Stimulated activated naive CD8-positive, alpha-beta T cell treated with anti-CD3 and anti-CD28 coated beads, Interleukin-15, Interleukin-2, amounts not matched to agents 100 U/mL and 50 U/mL, for 24 hours (primary cell): ENCODE measurements around the gene AKAP5.

Experiments
- ATAC-seq: fragments of 150-1000 bp; cut with Tn5 transposase; one replicate; pipeline ENCODE4 v1.10.0; 2021
- DNase-seq: peaks from one replicate; pipeline ENCODE4 v3.0.0; 2021

AKAP5 gene, protein sequence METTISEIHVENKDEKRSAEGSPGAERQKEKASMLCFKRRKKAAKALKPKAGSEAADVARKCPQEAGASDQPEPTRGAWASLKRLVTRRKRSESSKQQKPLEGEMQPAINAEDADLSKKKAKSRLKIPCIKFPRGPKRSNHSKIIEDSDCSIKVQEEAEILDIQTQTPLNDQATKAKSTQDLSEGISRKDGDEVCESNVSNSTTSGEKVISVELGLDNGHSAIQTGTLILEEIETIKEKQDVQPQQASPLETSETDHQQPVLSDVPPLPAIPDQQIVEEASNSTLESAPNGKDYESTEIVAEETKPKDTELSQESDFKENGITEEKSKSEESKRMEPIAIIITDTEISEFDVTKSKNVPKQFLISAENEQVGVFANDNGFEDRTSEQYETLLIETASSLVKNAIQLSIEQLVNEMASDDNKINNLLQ

DNA sequence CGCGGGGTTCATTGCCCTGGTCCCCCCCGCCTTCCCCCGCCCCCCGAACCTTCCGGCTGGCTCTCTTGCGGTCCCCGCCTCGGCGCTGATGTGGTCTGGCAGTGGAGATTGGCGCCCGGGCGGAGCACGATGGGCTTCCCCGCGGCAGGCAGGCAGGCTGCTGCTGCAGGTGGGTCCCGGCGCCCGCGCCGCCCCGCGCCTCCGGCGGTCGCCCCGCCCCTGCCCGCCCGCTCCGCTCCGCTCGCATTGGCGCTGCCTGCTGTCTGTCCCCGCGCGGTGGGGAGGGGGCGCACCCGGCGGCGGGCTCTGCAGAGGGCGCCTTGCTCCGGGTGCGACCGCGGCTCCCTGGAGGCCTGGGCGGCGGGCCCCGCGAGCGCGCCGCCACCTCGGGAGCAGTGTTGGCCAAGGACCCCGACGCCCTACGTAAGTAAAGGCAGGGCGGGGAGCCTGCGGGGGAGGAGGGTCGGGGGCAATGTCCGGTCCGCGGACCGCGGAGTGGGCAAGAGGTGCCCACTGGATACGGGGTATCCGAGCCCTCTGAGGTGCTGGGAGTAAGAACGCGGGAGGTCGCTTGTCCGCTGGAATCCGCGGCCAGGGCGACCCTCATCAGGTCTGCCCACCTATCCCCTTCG, at the start of gene AKAP5:
Gene AKAP5 (plus strand): TSS at position 309 of the 632 bp plus-strand sequence. CDS start 2,896 bp downstream, outside the sequence.
- ATAC-seq = peak; percentile 79

DNA sequence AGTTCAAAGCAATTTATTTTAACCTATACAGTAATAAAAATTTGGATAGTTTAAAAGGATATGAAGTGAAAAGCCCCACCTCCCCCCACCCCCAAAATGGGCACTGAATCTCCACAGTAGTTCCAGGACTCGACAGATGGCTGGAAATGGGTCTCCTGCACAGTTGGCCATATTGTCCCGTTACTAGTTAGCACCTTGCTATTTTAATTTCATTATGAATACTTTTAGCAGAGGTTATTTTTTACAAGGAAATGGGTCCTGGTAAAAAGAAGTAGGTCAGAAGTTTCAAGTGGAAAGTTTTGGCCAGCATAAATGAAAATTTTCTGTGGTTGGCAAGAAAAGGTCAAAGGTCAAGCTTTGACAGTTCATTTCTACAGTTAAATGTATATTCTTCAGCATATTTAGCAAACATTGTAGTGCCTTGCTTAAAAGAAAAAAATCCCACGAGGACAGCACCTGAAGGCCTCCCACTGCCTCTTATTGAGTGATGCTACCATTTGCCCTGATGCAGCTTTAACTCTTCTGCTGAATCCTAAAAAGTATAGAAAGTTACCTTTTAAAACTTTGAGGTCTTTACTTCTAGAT, 48.9 kb upstream of the AKAP5 start:
- no peak for DNase-seq
- no peak for ATAC-seq

More for the DNA sequence above, at the start of gene AKAP5:
- peak; percentile 70 for DNase-seq

DNA sequence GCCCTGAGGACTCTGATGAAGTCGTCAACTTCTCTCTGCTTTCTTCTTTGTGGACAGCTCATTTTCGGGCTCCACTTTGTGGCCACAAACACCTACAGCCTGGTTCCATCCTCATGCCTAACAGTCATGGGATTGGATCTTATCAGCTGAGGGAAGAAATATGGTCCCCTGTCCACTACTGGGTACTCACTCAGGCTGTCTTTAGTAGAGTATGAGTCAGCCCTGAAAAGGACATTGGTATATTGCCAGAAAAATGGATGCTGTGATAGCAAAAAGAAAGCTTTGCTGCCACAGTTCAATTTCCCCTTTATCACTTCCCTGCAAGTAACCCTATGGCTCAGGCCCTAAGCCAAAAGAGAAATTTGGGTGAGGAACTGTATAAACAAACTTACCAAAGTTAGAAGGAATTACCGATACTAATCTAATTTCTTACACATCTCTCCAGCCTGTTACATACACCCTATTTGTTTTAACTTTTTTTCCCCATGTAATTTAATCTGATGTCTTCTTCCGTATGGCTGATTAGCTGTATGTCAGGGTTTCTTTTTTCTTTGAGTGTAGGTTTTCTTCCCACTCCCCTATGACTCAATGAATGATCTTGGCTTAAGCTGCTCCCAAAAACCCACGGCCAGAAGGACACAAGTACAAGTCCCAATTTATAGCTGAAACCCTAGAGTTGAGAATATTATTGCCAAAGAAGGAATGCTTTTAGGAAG, 48.1 kb upstream of the AKAP5 start:
- ATAC-seq (no peak), DNase-seq (no peak)

DNA sequence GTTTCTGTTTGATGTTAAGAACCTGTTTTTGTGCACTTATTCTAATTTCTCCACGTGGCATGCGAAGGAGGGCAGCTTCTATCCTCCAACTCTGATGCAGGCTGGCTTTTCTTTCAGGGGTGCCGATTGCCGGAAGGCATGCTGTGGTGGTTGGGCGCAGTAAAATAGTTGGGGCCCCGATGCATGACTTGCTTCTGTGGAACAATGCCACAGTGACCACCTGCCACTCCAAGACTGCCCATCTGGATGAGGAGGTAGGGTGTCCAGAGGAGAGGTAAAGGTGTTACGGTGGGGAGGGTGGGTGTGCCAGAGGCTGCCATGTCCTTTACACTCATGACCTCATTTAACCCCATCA, 47.6 kb upstream of the AKAP5 start:
- no peak for DNase-seq
- ATAC-seq = no peak

DNA sequence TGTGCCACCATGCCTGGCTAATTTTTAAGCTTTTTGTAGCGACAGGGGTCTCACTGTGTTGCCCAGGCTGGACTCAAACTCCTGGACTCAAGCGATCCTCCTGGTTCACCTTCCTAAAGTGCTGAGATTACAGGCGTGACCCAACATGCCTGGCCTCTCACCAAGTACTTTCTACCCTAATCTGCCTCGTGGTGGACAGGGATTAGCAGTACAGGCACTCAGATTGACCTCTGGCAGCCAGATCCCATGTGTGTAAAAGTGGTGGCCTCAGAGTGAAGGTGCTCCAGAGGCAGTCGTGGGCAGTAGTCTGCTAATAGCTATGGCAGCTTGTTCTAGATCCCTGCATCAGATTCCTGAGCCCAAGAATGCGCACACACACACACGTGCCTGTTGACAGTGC, 46.3 kb upstream of the AKAP5 start:
- ATAC-seq (no peak), DNase-seq (no peak)

DNA sequence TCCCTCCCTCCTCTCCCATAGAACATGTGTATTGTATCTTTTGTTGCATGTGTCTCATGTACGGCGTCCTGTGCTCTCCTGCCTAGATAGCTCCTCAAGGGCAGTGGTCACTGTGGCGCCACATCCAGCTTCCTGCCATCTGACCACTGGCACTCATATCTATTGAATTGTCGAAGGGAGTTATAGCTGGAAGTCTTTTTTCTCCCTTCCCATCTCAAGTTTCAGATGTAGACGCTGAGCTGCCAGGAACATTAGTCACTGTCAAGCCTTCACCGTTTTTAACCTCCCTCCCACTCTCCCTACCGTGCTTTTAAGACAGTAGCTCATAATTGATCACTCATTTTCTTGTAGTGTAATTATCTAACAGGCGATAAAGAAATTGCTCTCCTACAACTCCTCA, 44.1 kb upstream of the AKAP5 start:
- ATAC-seq = no peak
- no peak for DNase-seq

DNA sequence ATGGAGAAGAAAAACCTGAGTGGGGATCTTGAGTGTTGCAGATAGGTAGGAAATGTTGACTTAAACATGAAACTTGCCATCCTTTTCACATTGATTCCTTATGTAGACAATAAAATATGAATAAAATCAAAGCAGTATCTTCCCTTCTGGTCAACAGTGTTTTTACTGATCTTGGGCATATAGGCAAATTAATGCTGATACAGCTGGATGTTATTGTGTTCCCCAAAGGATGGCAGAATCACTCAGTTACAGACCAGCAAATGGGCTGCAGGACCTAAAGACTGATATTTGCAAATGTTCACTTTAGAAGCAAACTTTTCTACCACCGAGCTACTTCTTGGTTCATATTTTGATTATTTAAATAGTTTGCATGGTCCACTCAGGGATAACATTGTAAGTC, 43.3 kb upstream of the AKAP5 start:
- no peak for DNase-seq

DNA sequence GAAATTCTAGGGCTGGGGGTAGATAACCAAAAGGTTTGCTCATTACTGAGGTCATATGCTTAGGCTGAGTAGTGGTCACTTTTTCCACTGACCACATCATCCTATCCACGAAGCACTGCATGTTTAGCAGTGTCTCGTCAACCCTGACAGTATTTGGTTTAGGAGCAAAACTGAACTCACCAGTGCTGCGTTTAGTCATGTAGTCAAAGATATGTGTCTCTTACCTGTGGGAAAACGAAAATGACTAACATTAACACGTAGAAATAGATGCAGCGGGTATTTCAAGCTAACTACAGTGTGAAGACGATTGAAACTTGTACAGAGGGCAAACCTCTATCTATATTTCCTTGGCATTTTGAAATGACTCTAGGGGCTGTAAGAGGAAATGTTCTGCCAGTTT, 42.5 kb upstream of the AKAP5 start:
- ATAC-seq (peak; percentile 86), DNase-seq (no peak)

More for the DNA sequence above, 43.3 kb upstream of the AKAP5 start:
- ATAC-seq = no peak

DNA sequence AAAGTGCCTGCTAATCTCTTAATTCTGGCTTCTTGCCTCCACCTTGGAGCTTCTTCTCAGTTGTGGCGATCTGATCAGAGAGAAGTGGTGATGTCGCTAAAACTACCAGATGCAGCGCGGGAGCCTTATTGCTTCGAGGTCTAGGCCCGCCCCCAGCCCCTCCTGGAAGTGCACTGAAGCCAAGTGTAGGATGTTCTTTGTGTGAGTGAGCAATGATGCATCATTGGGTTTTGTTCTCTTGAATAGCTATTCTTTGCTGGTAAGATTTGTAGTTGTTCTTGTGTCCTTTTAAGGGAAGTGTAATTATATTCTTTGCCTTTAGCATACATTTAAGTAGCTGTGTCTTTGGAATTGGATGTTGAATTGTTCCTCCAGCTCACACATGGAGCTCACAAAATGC, 41.3 kb upstream of the AKAP5 start:
- no peak for DNase-seq
- no peak for ATAC-seq

DNA sequence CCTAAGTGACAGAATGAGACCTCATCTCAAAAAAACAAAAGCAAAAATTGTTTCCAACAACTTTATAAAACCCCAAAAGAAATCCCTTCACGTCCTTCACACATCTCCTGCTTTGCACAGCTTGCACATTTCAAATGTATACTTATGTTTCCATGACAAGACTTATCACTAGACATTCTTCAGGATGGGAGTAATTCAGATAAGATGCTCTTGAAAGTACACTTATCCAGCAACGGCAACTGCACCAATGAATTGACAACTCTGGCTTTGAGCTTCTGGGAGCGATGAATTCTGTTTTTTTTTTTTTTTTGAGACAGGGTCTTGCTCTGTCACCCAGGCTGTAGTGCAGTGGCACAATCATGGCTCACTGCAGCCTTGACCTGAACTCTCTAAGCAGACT, 30.8 kb upstream of the AKAP5 start:
- DNase-seq (no peak), ATAC-seq (no peak)

DNA sequence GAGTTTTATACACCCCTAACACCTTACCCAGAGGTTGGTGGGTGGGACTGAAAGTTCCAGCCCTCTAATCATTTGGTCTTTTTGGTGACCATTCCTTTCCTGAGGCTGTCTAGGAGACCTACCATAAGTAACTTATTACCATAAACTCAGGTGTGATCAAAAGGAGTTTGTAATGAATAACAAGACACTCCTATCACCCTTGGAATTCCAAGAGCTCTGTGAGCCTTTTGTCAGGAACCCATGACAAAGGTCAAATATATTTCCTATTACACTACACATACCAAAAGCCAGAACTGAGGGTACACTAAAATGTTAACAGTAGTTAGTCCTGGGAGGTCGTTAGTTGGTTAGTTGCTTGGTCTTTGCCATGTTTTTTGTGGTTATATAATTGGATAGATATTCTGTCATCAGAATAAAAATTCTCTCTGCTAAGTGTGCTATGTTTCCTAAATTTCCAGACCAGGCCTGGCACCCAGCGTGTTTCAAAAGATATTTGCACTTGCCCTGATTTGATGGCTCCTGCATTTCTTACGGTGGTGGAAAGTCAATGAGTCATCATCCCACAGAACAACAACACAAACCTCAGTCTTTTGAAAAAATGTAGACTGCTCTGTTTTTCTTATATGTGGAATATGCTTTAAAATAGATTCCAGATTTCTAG, 27.0 kb upstream of the AKAP5 start:
- ATAC-seq (no peak), DNase-seq (no peak)

DNA sequence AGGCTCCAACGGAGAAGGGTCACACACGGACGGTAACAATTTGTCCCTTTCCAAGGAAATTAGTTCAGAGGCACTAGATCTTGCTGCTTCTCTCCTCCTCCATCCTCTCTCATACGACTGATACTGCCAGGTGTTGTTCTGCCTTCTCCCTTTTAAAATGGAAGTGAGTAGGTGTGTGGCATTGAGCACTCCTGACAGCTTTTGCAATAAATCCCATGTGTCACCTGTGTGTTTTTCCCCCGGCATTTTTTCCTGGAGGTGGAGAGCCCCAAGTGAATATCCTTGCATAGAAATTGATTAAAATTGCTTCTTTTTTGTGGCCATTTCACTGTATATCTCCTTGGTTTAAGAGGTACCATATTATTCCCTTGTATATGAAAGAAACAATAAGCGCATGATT, 26.2 kb upstream of the AKAP5 start:
- ATAC-seq (no peak), DNase-seq (no peak)

DNA sequence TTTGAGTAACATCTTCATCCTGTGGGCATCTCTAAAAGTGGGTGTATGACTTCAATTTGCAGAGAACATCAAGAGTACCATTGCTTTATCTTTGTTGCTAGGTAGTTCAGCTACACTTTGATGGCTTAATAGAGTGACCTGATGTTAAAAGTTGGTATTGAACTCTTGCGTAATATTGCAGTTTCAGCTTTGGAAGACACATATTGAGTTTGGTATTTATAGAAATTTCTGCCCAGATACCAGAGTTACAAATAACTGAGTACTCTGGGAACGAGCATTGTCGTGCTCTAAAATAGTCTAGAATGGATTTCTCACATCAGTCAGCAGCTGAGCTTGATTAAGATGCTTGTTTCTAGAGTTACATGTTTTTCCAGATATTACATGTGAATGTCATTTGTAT, 24.8 kb upstream of the AKAP5 start:
- DNase-seq = no peak
- no peak for ATAC-seq

DNA sequence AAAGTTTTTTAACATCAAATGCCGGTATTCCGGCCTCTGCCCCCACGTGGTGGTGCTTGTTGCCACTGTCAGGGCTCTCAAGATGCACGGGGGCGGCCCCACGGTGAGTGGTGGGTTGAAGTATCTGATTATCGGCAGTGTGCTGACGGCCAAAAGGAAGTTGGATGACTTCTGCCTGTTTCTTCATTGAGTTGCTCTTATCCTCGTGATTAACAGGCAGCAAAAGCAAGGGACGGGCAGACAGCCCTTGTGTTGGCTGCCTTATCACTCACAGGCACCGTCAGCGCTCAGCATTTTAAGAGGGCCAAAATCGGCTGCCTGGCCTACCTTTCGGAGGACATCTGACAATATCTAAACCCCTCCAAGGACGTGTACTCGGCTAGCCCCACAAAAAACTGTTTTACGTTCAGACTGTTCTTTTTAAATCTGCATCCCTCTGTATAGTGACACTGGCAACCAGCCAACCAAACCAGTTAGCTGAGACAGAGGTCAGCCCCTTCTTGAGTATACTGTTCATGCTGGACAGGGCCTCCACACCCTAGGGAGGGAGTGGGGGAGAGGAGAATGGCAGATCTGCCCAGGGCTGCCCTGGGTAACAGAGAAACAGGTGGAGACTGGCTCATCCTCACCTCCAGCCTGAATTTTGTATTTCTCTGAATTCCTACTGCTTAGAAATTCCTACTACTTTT, 22.9 kb upstream of the AKAP5 start:
- DNase-seq (no peak), ATAC-seq (no peak)

DNA sequence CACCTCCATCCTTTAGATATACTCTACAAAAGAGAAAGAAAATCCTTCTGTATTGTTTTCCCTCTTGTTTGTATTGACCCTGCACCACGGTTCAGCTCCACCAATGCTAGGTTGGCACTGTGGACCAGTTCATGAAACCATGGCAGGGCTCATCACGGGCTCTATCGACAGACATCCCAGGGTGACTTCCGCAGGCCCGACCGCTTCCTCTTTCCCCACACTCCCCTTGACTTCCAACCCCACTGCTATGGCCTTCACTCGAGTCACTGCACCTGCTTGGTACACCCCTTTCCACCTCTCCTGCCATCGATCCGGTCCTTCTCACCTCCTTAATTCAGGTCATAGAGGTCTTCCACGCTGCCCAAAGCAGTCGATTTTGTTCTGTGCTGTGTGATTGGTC, 21.2 kb upstream of the AKAP5 start:
- DNase-seq = no peak
- no peak for ATAC-seq

DNA sequence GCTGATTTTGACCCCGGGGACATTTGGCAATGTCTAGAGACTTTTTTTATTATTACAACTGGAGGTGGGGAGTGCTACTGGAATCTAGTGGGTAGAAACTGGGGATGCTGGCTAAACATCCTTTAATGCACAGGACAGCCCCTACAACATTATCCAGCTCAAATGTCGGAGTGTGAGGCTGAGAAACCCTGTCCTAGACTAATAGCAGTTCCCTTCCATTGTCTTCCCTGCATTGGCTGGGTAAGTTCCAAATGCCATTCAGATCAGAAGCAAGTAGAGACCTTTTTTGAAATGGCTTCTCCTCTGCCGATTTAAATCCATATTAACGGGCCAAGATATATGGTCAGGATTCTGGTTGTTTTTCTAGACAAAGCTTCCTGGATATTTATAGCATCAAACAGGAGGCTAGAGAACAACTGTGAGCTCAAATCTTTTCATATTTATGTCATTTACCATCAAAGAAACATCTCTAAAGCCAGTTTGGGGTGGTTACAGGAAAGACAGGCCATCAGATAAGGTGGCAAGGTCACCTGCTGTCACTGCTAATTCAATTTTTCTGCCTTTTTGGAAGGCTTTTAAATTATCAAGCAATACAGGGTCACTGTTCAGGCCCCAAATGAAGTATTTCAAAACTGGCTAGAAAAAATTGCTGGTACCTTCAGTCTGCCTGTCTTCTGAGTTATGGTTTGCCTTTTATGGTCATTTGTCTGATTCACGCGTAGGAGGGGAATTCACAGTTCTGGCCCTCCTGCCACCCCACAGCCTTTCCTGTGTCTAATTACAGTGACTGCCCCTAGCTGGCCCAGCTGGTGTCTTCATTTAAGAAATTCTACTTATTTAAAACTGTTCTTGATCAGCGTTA, 20.1 kb upstream of the AKAP5 start:
- peak; percentile 56 for DNase-seq

DNA sequence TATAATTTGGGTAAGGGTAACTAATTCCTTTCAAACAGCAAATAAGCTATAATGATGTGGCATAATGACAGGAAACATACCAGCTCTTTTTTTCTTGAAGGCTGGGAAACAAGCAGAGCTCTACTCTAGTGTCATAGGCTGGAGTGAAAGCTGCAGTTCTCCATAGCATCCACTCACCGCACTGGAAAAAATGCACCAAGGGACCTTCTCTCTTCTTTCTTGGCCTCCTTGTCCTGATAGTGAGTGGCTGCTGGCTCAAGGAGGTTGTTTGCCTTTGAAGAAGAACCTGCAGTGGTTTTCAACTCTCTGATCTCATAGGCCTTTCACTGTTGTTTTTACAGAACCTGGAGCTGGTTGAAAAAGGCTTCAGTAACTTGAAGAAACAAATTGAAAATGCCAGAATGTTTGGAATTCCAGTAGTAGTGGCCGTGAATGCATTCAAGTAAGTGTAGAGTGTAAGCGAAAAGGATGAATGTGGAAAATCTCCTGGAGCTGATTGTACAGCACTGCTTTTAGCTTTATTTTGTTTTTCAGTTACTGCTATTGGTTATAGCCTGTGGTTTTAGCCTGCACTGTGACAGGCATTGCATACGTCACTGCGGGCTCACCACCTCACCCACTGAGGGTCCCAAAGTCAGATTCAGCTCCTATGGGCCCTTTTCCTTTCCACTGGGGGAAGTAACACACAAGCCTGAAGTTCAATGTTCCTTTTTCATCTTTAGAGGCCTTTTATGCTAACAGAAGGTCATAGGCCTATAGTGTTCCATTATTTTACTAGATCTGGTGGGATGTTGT, 17.2 kb upstream of the AKAP5 start:
- ATAC-seq = peak; percentile 24
- DNase-seq = peak; percentile 25

More for the DNA sequence above, 20.1 kb upstream of the AKAP5 start:
- ATAC-seq = peak; percentile 85

DNA sequence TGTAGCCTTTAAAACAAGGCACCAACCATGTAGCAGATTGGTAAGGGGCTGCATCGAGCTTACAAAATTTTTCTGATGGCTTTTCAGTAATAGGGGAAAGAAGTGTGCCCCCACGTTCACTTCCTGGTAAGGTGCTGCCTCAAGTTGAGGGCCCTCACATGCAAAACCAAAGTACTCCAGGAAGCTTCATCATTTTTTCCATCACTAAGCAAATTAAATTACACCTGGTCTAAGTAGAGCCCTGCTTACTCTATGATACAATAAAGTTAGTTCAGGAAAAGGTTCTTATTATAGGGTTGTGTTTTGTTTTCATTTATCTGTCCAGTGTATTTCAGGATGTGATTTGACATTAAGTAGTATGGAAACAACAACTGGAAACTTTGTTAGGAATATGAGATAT, 15.0 kb upstream of the AKAP5 start:
- DNase-seq = no peak
- ATAC-seq = peak; percentile 65

DNA sequence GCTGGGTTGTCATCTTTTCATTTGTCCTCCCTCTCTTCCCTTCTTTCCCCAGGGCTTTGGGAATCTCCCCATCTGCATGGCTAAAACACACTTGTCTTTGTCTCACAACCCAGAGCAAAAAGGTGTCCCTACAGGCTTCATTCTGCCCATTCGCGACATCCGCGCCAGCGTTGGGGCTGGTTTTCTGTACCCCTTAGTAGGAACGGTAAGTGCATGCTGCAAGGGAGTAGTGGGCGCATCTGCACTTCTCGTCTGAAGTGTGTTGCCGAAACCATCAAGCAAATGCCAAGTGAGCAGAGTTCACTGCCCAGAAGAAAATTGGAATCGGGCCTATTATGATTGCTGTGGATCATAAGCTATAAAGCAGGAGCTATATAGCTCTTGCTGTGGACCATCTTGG, 10.6 kb upstream of the AKAP5 start:
- DNase-seq (no peak), ATAC-seq (no peak)
